Activated CD4-positive, alpha-beta T cell treated with anti-CD3 and anti-CD28 coated beads for 36 hours (primary cell): ENCODE data around the gene FRRS1L. TPM values are rescaled to one million over a fixed set of nuclear protein-coding genes. Genes with fewer than 3 reads are reported as not detected.

Experiments used
- ATAC-seq: fragments of 200-7000 bp; cut with Tn5 transposase; one replicate; pipeline ENCODE4 v1.10.0; 2021; ENCODE audit warnings: mild to moderate bottlenecking, moderate library complexity
- CTCF ChIA-PET: fragments of 350-600 bp; sonication (Branson Sonifier 250); formaldehyde crosslinking; loops from one replicate; lab custom pipeline; 2021; ENCODE audit warnings: antibody characterized with exemption; lab: Charles Lee
- POLR2A ChIA-PET: fragments of 350-600 bp; sonication (Branson Sonifier 250); formaldehyde crosslinking; loops from one replicate; lab custom pipeline; 2021; ENCODE audit warnings: antibody characterized with exemption, inconsistent platforms; lab: Charles Lee
- DNase-seq: peaks from one replicate; pipeline ENCODE4 v3.0.0-alpha.2; 2020
- H3K27ac Mint-ChIP-seq: one replicate; pipeline ENCODE4 v1.8.0; 2021; ENCODE audit warnings: mixed read lengths
- H3K27me3 Mint-ChIP-seq: one replicate; pipeline ENCODE4 v1.8.0; 2021; ENCODE audit warnings: mixed read lengths
- H3K36me3 Mint-ChIP-seq: one replicate; pipeline ENCODE4 v1.8.0; 2021; ENCODE audit warnings: low read depth, mixed read lengths
- H3K4me1 Mint-ChIP-seq: one replicate; pipeline ENCODE4 v1.8.0; 2021; ENCODE audit warnings: mixed read lengths
- H3K4me3 Mint-ChIP-seq: one replicate; pipeline ENCODE4 v1.8.0; 2021; ENCODE audit warnings: mild to moderate bottlenecking, moderate library complexity, mixed read lengths
- H3K9me3 Mint-ChIP-seq: one replicate; pipeline ENCODE4 v1.8.0; 2021; ENCODE audit warnings: low read depth, mixed read lengths
- intact Hi-C, 2 experiments: fragments of 100-400 bp; cut with DNase I in 1 of 2; cut with micrococcal nuclease in 1 of 2; formaldehyde crosslinking; loops; one replicate each; pipeline versions ENCODE4 v1.14.2 to v1.15.1; 2022 to 2024; cut with DNase I, micrococcal nuclease
- total RNA-seq, 2 experiments: library from RNA; stranded (reverse); gene quantifications; one replicate each; pipeline ENCODE4 v1.2.3, GENCODE V29; 2021

The FRRS1L gene
- total RNA-seq, 2 experiments from 2014 or later: not detected

DNA sequence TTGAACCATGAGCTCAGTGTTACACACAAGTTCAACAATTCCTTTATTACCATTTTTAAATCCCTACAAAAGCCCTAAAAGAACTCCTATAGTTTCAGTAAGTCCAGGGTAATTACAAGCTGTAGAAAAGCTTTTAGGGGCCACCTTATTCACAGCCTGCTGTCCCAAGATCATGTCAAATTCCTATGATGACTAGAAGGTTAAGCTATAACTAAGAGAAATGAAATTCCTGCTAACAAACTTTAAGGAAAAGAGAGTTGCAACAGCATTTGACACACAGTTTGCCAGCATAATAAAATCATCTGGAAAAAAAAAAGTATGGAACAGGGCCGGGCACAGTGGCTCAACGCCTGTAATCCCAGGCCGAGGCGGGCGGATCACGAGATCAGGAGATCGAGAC is 78.8 kb downstream of the FRRS1L start:
- Mint-ChIP-seq H3K9me3 (no peaks in the 10 kb centered on the region), H3K27ac (no peak overlapping the region), H3K27me3 (no peaks in the 10 kb centered on the region), H3K4me3 (no peak overlapping the region), H3K36me3 (peaks cover 44% of the 10 kb centered on the region), H3K4me1 (peaks cover 23% of the 10 kb centered on the region)
- ATAC-seq (no peak), DNase-seq (no peak)
- ChIA-PET CTCF (interaction anchor here (1.5 to 1.9 kb wide), 2 partner anchors 9 to 11 kb away, joined by 4 to 7 read pairs; no protein-coding TSS in a partner anchor), POLR2A (no interaction called here)
- intact Hi-C loops: no loop called here

DNA sequence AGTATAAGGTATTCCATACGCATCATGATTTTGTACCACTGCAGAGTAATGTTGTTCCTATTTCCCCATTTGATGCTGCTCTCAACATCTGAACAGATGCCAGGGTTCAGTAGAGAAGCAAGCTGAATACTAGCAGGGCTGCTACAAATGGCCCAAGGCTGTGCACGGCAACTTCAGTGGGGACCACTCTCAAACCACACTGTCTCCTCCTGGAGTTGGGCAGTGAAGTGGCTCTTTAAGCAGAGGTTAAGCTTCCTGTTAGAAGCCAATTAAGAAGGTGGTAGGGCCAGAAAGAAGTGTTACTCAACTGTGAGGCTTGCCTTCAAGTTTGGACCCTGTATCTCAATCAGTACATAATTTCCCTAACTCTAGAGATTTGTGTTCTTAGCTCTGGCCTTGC is 79.3 kb downstream of the FRRS1L start:
- H3K36me3 Mint-ChIP-seq: peaks cover 44% of the 10 kb centered on the region
- intact Hi-C loops: no loop called here
- ATAC-seq (no peak), DNase-seq (no peak)
- no peaks in the 10 kb centered on the region for H3K27me3 Mint-ChIP-seq
- ChIA-PET CTCF (interaction anchor here (1.5 to 1.9 kb wide), 2 partner anchors 9 to 10 kb away, joined by 4 to 7 read pairs; no protein-coding TSS in a partner anchor), POLR2A (no interaction called here)
- no peak overlapping the region for H3K4me3 Mint-ChIP-seq
- H3K4me1 Mint-ChIP-seq: peaks cover 23% of the 10 kb centered on the region
- H3K27ac Mint-ChIP-seq: no peak overlapping the region
- H3K9me3 Mint-ChIP-seq: no peaks in the 10 kb centered on the region

DNA sequence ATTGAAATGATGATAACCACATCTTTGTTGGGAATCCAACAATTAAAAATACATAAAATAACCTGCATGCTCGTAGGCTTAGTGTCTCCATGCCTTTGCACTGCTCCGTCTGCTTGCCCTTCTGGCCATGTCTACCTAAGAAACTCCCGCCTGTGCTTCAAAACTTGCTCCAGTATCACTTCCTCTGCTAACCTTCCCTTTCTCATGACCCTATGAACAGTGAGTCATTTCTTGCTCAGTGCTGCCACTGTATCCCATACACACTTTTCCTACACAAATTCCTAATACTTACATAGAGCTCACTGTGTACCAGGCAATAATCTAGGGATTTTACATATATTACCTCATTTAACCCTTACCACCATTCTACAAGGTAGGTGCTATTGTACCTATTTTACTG is 80.8 kb downstream of the FRRS1L start:
- ChIA-PET POLR2A (no interaction called here), CTCF (no interaction called here)
- no peak for ATAC-seq
- Mint-ChIP-seq H3K27me3 (no peaks in the 10 kb centered on the region), H3K36me3 (peaks cover 34% of the 10 kb centered on the region), H3K27ac (no peak overlapping the region), H3K4me1 (peaks cover 10% of the 10 kb centered on the region), H3K9me3 (no peaks in the 10 kb centered on the region), H3K4me3 (no peak overlapping the region)
- intact Hi-C loops: no loop called here
- no peak for DNase-seq

DNA sequence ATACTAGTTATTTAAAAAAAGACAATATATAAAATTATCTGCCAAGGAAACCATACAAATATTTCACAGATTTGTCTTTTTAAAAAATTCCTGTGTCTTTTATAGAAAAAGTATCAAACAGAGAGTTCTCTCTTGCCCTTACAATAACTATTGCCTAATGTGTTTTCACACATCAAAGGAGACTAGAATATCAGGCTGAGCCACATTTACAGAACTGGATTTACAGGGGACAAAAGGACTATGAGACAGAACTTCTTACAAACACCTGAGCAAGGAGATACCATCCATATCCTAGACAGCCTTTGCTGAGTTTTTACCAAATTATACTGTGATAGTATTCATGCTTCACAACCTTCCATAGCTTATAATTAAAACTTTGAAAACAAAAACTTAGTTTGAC is 81.5 kb downstream of the FRRS1L start:
- no peak for DNase-seq
- Mint-ChIP-seq H3K9me3 (no peaks in the 10 kb centered on the region), H3K36me3 (peaks cover 33% of the 10 kb centered on the region), H3K27ac (no peak overlapping the region), H3K27me3 (no peaks in the 10 kb centered on the region), H3K4me1 (peaks cover 9% of the 10 kb centered on the region), H3K4me3 (no peak overlapping the region)
- ChIA-PET CTCF (interaction anchor here (0.6 kb wide), 1 partner anchor 13 kb away, joined by 3 read pairs; no protein-coding TSS in a partner anchor), POLR2A (no interaction called here)
- intact Hi-C loops: no loop called here
- ATAC-seq: no peak

DNA sequence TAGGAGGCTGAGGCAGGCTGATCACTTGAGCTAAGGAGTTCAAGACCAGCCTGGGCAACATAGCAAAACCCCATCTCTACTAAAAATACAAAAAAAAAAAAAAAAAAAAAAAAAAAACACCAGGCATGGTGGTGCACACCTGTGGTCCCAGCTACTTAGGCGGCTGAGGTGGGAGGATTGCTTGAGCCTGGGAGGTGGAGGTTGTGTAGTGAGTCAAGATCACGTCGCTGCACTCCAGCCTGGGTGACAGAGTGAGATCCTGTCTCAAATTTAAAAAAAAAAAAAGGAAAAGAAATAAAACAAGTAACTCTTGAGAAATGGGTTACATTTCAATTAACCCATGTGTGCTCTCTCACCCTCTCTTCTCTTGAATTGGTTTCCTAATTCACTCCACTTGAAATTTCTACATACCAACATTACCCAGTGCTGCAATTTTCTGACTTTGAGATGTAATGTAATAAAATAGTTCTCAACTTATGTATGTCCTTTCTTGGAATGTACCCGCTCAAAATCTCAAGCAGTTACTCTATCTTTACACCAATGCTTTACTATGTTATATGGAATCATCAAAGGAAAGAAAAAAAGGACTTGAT is 83.1 kb downstream of the FRRS1L start:
- Mint-ChIP-seq H3K9me3 (no peaks in the 10 kb centered on the region), H3K36me3 (peaks cover 36% of the 10 kb centered on the region), H3K27me3 (no peaks in the 10 kb centered on the region), H3K4me3 (no peak overlapping the region), H3K27ac (no peak overlapping the region), H3K4me1 (peaks cover 8% of the 10 kb centered on the region)
- POLR2A ChIA-PET: no interaction called here
- intact Hi-C loops: loop anchor here in 1 of 2 experiments (5.0 kb wide), 1 partner anchor 33 kb away; the partner anchor contains the start of gene TMEM245
- CTCF ChIA-PET: no interaction called here
- no peak for ATAC-seq
- no peak for DNase-seq

DNA sequence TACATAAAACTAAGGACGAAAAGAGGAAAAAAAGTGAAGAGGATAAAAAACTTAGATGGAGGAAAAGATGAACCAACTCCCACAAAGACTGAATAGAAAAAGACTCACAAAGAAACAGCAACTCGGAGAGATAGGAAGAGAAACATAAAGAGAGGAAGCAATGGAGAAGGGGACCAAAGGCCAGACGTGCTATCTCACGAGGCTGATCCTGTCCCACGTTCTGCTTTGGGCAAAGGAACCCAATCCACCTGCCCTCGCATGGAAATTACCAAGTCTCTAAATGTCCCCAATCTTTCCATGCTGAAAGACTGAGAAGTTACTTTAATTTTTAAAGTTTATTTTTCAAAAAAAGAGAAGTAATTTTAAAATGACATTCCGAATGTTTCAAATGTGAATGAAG is 83.9 kb downstream of the FRRS1L start:
- no peak for DNase-seq
- POLR2A ChIA-PET: no interaction called here
- H3K9me3 Mint-ChIP-seq: no peaks in the 10 kb centered on the region
- H3K27ac Mint-ChIP-seq: no peak overlapping the region
- no peaks in the 10 kb centered on the region for H3K27me3 Mint-ChIP-seq
- H3K36me3 Mint-ChIP-seq: peaks cover 39% of the 10 kb centered on the region
- intact Hi-C loops: loop anchor here in 1 of 2 experiments (5.0 kb wide), 1 partner anchor 34 kb away; the partner anchor contains the start of gene TMEM245
- CTCF ChIA-PET: no interaction called here
- H3K4me3 Mint-ChIP-seq: no peak overlapping the region
- ATAC-seq: no peak
- H3K4me1 Mint-ChIP-seq: peaks cover 7% of the 10 kb centered on the region

DNA sequence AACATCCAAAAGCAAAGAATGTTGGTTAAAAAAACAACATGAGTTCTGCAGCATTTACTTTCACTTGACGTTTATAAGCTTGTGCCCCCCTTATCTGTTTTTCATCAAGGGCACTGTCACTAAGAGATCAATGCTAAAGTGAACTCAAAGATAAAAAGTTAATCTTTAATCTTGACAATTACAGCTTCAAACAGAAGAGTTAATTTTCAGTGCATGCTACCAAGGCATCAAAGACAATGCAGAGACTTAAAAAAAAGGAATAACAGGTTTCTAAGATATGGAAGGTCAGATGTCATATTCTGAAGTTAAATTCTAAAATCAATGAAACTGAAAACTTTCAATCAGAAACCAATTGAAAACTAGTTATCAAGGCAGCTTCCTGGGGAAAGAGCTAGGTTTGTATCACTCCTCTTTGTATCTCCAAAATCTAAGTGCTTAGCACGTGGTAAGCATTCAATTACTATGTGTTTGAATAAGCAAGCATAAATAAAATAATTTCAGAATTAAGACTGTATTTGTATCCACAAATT is 84.9 kb downstream of the FRRS1L start:
- Mint-ChIP-seq H3K9me3 (no peaks in the 10 kb centered on the region), H3K36me3 (peaks cover 41% of the 10 kb centered on the region), H3K4me3 (no peak overlapping the region), H3K27ac (no peak overlapping the region), H3K27me3 (no peaks in the 10 kb centered on the region), H3K4me1 (peaks cover 7% of the 10 kb centered on the region)
- DNase-seq (no peak), ATAC-seq (no peak)
- POLR2A ChIA-PET: no interaction called here
- CTCF ChIA-PET: interaction anchor here (1.0 to 1.3 kb wide), 2 partner anchors 11 to 36 kb away, joined by 3 to 4 read pairs; no protein-coding TSS in a partner anchor
- intact Hi-C loops: loop anchor here in 1 of 2 experiments (5.0 kb wide), 1 partner anchor 35 kb away; the partner anchor contains the start of gene TMEM245

Other genes with a start within 250 kb of the FRRS1L start
- 10 to 100 TPM; 31.1 to 58.0 TPM for gene ELP1, start 233.1 kb downstream of the FRRS1L start, total RNA-seq
- gene ABITRAM, start 232.8 kb downstream of the FRRS1L start, total RNA-seq: 10 to 100 TPM; 12.2 to 15.4 TPM
- 10 to 100 TPM; 13.0 to 16.4 TPM for gene CTNNAL1, start 153.8 kb downstream of the FRRS1L start, total RNA-seq
- gene TMEM245, start 47.3 kb downstream of the FRRS1L start, total RNA-seq: 10 to 100 TPM; 24.0 to 24.5 TPM
- under 1 TPM; 0.23 to 0.33 TPM for gene EPB41L4B, start 153.8 kb upstream of the FRRS1L start, total RNA-seq